Umbilical cord (tissue), 2 donors: Measurements from ENCODE around the gene TFDP1. TPM values are rescaled to one million over a fixed set of nuclear protein-coding genes. Genes with fewer than 3 reads are reported as not detected.
A peak's percentile ranks its signal among the peaks of the same experiment; 100 is the strongest.

ENCODE experiments used
- DNase-seq: peaks from one replicate; pipeline ENCODE4 v3.0.0-alpha.2; 2015; ENCODE audit warnings: low spot score
- total RNA-seq: library from RNA; depleted of rRNA; stranded (reverse); fragments of >200 nt; gene quantifications from one replicate; pipeline ENCODE4 v1.2.3, GENCODE V29; 2014; ENCODE audit warnings: low replicate concordance; ENCODE audit not compliant: insufficient read depth

The TFDP1 gene
- total RNA-seq, 1 donor from 2014 or later, result 31.8 TPM

DNA sequence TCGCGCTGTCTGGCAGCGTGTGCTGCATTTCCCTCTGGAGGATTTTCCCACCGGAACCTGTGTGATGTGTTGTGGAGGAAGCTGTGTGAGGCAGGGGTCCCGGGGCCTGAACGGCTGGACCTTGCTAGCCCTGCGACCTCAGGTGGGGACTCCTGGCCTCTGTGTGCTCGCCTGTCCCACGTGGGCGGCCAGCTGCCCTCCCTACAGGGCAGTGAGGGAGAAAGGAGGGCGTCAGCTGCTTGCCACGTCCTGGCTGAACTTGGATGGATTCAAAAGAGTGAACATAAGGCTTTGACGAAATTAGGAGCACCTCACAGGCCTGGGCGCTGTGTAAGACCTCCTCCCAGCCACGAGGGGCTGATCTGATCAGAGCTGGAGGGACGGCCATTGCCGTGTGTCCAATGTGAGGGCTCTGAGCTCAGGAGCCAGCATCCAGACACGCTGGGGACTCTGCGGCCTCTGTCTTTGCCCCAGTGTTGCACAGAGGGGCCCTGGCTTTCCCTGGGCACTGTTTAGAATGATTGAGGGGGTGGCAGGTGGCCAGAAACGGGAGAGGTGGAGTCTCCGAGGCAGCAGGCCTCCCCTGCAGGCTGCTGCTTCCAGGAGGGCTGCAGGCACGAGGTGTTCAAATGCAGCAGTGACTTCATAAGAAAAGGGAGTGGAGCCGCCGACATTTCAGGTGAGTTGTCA, 13.0 kb downstream of the TFDP1 start:
- DNase-seq, result no peak

GRCh38 chr13:113598081-113598410, 13.5 kb downstream of the TFDP1 start:
- no peak for DNase-seq

GRCh38 chr13:113598481-113598880, 13.9 kb downstream of the TFDP1 start:
- DNase-seq, result no peak

GRCh38 chr13:113599391-113599790, 14.8 kb downstream of the TFDP1 start:
- no peak for DNase-seq

DNA sequence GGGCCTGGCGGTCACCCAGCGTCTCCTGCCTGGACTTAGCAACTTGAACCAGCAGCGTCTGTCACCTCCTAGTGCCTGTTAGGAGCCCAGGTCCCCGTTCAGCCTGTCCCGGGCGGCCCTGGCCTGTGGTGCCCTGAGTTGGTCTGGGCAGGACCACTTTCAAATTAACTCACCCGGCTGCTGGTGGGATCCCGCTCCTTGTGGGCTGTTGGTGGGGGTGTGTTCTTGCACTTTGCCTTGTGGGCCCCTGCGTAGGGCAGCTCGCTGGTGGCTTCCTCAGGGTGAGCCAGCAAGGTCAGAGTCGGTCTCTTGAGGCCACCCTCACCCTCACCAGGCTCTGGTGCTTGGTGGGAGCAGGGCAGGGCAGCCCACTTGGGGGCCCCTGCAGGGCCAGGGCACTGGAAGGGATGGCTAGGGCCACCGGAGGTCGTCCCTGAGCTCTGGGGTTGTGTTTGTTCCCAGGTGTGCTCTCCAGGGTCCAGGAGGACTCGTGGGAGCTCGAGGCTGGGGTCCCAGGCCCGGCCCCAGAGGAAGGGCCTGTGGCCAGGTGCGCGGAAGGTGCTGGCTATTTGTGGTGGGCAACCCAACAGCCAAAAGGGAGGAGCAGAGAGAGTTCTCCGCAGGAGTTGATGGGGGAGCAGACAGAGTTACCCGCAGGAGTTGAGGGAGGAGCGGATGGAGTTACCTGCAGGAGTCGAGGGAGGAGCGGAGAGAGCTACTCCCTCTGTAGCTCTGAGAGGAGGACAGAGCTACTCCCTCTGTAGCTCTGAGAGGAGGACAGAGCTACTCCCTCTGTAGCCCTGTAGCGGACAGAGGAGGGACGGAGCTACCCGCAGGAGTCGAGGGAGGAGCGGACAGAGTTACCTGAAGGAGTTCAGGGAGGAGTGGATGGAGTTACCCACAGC, 16.9 kb downstream of the TFDP1 start:
- DNase-seq, result no peak

DNA sequence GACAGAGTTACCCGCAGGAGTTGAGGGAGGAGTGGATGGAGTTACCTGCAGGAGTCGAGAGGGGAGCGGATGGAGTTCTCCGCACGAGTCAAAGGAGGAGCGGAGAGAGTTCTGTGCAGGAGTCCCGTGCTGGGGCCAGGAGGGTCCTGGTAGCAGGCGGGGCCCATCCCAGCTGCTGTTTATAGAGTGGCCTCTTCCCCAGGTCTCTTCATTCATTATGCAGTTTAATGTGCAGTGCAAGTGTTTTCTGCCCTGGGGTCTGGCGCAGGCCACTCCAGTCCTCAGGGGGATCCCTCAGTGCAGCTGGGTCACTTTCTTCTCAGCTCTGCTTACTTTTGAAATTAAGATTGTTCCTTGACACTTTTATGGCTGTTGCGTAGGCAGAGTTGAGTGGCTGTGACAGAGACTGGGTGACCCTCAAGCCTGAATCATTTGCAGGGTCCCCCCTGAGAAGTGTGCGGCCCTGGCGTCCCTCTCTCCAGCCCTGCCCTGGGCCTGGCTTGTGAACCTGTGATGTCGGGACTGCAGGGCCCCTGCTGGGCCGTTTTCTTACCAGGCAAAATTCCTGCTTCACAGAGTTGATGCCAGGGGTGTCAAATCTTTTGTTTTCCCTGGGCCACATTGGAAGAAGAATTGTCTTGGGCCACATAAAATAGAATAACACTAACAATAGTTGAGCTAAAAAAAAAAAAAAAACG, 17.9 kb downstream of the TFDP1 start:
- no peak for DNase-seq

- DNase-seq, result no peak
These were observed 18.7 kb downstream of the TFDP1 start for GRCh38 chr13:113603116-113603710.

DNA sequence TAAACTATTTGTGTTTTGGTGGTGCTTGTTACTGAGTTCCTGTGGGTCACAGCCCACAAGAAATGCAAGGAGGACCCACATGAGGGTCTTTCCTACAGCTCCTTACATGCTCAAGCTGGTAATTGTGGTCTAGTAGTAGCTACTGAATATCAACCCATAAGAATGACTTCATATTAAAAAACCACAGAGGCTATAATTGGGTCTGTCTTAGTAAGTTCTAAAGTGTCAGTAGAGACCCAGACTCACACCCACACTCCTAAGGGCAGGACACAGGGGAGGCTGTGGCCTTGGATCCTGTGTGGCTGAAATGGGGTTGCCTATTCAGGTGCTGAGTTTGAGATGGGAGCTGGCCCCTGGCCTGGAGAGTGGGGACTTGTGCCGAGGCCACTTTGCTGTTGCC, 19.6 kb downstream of the TFDP1 start:
- no peak for DNase-seq

DNA sequence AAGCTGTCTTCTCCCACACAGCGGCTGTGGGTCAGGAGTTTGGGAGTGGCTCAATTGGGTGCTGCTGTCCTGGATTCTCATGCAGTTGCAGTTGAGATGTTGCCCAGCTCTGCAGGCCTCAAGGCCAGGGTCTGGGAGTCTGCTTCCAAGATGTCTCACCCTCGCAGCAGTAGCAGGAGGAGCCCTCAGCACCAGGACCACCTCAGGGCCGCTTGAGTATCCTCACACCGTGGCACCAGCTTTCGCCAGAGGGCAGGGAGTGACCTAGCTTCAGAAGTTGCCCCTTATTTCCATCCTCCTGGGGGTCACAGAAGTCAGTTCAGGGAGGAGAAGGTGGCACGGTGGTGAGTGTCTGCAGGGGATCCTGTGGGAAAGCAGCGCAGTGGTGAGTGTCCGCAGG, 20.9 kb downstream of the TFDP1 start:
- DNase-seq, result no peak

DNA sequence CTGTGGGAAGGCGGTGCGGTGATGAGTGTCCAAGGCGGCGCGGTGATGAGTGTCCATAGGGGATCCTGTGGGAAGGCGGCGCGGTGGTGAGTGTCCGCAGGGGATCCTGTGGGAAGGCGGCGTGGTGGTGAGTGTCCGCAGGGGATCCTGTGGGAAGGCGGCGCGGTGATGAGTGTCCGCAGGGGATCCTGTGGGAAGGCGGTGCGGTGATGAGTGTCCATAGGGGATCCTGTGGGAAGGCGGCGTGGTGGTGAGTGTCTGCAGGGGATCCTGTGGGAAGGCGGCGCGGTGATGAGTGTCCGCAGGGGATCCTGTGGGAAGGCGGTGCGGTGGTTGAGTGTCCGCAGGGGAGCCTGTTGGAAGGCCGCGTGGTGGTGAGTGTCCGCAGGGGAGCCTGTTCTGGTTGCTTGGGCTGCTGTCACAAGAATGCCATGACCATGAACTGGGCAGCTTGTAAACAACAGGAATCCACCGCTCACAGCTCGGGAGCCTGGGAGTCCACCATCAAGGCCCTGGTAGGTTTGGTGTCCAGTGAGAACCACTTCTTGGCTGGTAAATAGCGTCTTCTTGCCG, 21.4 kb downstream of the TFDP1 start:
- DNase-seq, result no peak

DNA sequence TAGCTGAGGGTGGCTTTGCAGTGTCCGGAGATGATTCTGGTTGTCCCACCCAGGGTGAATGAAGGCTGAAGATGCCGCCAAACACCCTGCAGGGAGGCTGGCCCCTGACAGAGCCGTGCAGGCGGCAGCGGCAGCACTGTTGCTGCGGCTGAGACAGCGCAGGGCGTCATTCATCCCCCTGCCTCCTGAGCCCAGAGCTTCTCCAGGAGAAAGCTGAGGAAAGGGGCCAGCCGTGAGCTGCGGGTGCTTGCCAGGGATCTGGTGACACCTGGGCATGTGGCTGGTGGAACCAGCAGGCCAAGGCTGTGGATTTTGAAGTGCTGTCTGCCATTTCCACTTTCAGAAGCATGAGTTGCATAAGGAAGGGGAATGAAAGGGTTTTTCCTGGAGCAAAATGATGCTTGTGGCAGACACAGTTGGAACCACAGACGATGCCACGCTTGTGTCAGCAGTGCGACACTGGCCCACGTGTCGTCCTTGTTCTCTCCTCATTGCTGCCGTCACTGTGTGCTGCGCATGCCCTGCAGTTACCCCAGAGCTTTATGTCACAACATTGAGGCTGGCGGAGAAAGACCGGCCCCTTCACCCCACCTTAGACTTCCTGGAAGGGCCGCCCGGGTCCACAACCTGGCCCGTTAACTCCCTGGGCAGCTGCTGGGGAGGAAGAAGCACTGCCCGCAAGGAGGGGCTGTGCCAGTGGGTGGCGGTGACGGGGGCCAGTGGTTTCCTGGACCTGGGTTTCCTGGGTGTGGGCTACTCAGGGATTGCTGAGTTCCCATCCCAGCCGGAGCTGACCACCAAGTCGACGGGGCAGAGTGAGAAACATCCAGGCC, 22.7 kb downstream of the TFDP1 start:
- no peak for DNase-seq

GRCh38 chr13:113607889-113608635, 23.5 kb downstream of the TFDP1 start:
- DNase-seq, result no peak

GRCh38 chr13:113608967-113609533, 24.5 kb downstream of the TFDP1 start:
- DNase-seq, result no peak

DNA sequence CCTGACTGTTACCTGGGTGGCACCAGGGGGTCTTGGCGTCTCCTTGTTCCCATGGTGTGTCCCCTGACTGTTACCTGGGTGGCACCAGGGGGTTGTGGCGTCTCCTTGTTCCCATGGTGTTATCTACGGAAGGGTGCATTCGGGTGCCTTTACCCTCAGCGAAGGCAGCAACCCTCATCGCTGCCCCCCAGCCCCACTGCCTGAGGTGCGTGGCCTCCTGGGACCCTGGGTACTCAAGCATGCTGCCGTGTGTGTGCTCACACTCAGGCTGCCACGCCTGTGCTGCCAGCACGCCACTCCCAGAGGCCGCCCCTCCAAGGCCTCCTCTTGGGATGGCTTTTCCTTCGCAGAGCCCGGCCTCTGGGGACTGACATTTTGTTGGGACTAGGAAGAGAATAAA, 25.1 kb downstream of the TFDP1 start:
- no peak for DNase-seq

DNA sequence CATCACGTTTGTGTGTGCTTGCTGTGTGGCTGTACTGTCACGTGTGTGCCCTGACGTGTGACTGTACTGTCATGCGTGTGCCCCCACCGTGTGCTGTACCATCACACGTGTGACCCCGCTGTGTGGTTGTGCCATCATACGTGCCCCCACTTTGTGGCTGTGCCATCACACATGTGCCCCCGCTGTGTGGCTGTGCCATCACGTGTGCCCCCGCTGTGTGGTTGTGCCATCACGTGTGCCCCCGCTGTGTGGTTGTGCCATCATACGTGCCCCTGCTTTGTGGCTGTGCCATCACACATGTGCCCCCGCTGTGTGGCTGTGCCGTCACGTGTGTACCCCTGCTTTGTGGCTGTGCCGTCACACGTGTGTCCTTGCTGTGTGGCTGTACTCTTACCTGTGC, 25.7 kb downstream of the TFDP1 start:
- no peak for DNase-seq

GRCh38 chr13:113611996-113612395, 27.4 kb downstream of the TFDP1 start:
- DNase-seq, result no peak

DNA sequence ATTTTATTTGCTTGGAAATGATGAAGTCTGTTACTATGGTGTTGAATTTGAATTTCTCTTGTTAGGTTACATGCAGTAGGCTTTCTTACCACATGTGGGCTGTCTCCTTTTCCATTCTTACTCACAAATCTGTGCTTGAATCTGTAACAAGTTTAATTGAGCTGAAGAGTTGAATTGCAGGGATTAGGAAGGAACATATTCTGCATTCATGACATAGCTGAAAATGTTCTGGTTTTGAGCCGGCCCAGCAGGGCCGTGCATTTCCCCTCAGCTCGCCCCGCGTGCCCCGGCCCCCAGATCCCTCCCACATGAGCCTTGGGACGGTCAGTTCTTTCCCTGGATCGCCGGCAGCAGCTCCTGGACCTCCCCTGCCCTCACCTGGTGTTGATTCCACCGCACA, 28.1 kb downstream of the TFDP1 start:
- DNase-seq, result peak; percentile 45

- no peak for DNase-seq
These were observed 29.3 kb downstream of the TFDP1 start for GRCh38 chr13:113613789-113614379.

DNA sequence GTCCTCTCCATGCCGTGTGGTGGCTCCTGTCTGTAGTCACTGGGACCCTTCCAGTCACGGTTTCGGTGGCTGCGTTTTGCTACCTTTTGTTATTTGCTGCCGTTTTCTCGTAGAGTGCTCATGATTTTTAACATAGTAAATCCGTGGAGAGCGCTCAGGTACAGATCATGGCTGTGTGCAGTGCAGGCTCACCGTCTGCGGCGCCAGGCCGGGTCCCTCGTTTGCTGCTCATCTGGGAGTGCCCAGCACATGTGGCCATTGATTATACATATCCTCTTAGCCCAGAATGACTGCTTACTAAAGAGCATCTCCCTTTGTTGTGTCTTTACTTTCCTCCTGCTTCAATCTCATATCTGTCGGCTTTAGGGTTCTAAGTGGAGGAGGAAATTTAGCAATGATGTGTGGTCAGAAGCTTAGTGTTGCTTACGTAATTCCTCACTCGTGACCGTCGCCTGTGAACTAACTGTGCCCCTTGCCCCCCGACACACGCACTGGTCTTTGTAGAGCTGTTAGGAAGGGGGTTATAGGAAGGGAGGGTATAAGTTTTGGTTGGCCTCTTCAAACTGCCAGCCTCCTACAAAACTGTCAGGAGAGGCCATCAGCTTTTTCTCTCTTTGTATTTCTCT, 31.8 kb downstream of the TFDP1 start:
- peak; percentile 19 for DNase-seq
